ENCODE results near the gene CCL13. TPM values are rescaled to one million over a fixed set of nuclear protein-coding genes. Genes with fewer than 3 reads are reported as not detected.
"Not testable (repeated sequence)": the region's sequence is repeated elsewhere in the genome, so short reads cannot be mapped to it uniquely, and the experiment has no call there.

Gene CCL13
- total RNA-seq, 2 donors from 2014 or later = 0.90 to 1.3 TPM

DNA sequence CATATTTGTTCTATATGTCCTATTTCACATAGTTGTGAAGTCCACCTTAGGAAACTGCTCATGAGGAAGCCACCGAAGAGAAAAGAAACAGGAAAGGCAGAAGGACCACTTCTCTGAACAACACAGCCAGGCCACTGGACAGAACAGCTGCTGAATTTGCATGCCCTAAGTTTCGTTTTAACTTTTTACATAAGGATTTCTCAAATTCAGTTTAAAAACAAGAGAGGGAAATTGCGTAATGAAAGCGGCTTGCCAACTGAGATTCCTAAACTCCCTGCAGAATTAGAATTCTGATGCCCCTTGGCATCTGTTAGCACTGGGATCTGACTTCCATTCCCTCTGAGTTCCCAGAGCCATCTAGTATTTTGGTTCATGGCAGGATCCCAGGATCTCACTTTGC is 42.0 kb upstream of the CCL13 start:
- Histone ChIP-seq H3K4me3 (no peak overlapping the region), H3K9me3 (no peaks in the 10 kb centered on the region), H3K27ac (peak overlapping the region; percentile 53 to 55), H3K27me3 (no peaks in the 10 kb centered on the region), H3K36me3 (no peaks in the 10 kb centered on the region), H3K4me1 (peaks cover 0 to 40% of the 10 kb centered on the region in 2 donors)
- TF ChIP-seq, protein P1, sequence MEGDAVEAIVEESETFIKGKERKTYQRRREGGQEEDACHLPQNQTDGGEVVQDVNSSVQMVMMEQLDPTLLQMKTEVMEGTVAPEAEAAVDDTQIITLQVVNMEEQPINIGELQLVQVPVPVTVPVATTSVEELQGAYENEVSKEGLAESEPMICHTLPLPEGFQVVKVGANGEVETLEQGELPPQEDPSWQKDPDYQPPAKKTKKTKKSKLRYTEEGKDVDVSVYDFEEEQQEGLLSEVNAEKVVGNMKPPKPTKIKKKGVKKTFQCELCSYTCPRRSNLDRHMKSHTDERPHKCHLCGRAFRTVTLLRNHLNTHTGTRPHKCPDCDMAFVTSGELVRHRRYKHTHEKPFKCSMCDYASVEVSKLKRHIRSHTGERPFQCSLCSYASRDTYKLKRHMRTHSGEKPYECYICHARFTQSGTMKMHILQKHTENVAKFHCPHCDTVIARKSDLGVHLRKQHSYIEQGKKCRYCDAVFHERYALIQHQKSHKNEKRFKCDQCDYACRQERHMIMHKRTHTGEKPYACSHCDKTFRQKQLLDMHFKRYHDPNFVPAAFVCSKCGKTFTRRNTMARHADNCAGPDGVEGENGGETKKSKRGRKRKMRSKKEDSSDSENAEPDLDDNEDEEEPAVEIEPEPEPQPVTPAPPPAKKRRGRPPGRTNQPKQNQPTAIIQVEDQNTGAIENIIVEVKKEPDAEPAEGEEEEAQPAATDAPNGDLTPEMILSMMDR (IDR thresholded peaks at IDR 0.05) = no peak
- DNase-seq (ENCODE audit: low spot score) = peak; percentile 59

DNA sequence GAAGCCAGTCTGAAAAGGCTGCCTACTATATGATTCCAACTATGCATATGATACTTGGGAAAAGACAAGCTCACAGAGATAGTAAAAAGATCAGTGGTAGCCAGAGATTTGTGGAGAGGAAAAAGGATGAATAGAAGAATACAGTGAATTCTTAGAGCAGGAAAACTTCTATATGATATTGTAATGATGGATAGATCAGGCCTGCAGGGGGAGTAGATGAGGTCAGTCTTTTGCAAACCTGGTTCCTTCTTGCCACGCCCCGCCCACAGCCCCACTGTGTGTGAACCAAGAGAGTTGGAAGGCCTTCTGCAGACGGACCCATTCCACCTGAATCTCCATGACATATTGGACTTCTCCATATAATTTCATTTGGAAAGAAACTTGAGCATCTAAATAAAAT is 37.8 kb upstream of the CCL13 start:
- TF ChIP-seq, protein P1 (IDR thresholded peaks at IDR 0.05) = no peak

DNA sequence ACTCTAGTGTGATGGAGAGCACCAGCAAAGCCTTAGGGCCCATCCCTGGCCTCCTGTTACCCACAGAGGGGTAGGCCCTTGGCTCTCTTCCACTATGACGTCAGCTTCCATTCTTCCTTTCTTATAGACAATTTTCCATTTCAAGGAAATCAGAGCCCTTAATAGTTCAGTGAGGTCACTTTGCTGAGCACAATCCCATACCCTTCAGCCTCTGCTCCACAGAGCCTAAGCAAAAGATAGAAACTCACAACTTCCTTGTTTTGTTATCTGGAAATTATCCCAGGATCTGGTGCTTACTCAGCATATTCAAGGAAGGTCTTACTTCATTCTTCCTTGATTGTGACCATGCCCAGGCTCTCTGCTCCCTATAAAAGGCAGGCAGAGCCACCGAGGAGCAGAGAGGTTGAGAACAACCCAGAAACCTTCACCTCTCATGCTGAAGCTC is 37.2 kb upstream of the CCL13 start, which contains the start of gene CCL8:
CCL8 (plus strand) TSS at position 397 of the 445 bp plus-strand sequence. CDS start 67 bp downstream, outside the sequence.
- TF ChIP-seq, protein P1 (IDR thresholded peaks at IDR 0.05) = no peak
- H3K4me3 ChIP-seq = no peak within 1 kb of the TSS
- H3K36me3 ChIP-seq = no peaks in the 10 kb centered on the region
- peak within 1 kb of the TSS; percentile 31 to 41 for H3K27ac ChIP-seq
- no peak for DNase-seq (ENCODE audit: low spot score)
- H3K4me1 ChIP-seq = peaks cover 0 to 16% of the 10 kb centered on the region in 2 donors
- H3K9me3 ChIP-seq = peaks cover 0 to 6% of the 10 kb centered on the region in 2 donors
- H3K27me3 ChIP-seq = no peaks in the 10 kb centered on the region

More for the DNA sequence above, 37.8 kb upstream of the CCL13 start:
- DNase-seq (ENCODE audit: low spot score) = no peak
- Histone ChIP-seq H3K27ac (no peak overlapping the region), H3K36me3 (no peaks in the 10 kb centered on the region), H3K4me3 (no peak overlapping the region), H3K9me3 (no peaks in the 10 kb centered on the region), H3K4me1 (peaks cover 0 to 22% of the 10 kb centered on the region in 2 donors), H3K27me3 (no peaks in the 10 kb centered on the region)

DNA sequence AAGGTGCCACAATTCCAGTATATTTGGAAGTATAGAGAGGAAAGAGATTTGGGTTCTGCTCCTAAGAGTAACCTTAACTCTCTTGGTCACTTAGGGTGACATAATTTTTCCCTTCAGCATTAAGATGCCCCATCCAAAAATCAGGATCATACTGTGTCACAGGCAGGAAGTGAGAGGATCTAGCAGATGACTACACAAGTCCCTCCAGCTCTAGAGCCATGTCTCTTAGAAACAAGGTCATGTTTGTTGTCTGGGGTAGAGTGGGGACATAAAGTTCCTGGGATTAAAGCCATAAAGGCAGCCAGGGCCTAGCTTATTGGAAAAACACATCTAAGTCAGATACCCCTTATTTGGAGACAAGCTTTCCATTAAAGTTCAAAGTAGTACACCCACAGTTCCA is 34.3 kb upstream of the CCL13 start:
- H3K4me1 ChIP-seq = peaks cover 0 to 5% of the 10 kb centered on the region in 2 donors
- H3K9me3 ChIP-seq = peaks cover 0 to 18% of the 10 kb centered on the region in 2 donors
- no peak overlapping the region for H3K4me3 ChIP-seq
- H3K36me3 ChIP-seq = no peaks in the 10 kb centered on the region
- peak overlapping the region; percentile 8 to 61 for H3K27ac ChIP-seq
- no peak for DNase-seq (ENCODE audit: low spot score)
- no peaks in the 10 kb centered on the region for H3K27me3 ChIP-seq
- TF ChIP-seq, protein P1 (IDR thresholded peaks at IDR 0.05) = no peak

DNA sequence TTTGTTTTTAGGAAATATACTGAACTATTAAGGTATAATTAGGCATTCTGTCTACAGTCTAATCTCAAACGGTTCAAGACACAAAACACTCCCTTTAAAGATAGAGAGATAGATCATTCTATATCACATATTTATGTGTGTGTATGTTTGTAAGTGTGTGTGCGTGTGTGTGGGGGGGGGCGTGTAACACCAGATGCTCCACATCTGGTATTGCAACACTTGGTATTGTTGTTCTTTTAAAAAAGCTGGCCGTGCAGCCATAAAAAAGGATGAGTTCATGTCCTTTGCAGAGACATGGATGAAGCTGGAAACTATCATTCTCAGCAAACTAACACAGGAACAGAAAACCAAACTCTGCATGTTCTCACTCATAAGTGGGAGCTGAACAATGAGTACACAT is 28.7 kb upstream of the CCL13 start:
- H3K4me3 ChIP-seq; DNase-seq (ENCODE audit: low spot score); H3K36me3 ChIP-seq; H3K27me3 ChIP-seq; H3K27ac ChIP-seq; H3K4me1 ChIP-seq: not testable (repeated sequence)
- peaks cover 0 to 18% of the 10 kb centered on the region in 2 donors for H3K9me3 ChIP-seq

DNA sequence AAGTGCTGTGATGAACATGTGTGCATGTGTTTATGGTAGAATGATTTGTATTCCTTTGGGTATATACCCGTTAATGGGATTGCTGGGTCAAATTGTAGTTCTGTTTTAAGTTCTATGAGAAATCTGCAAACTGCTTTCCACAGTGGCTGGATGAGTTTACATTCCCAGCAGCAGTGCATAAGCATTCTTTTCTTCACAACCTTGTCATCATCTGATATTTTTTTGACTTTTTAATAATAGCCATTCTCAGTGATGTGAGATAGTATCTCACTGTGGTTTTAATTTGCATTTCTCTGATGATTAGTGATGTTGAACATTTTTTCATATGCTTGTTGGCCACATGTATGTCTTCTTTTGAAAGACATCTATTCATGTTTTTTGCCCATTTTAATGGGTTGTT is 18.6 kb upstream of the CCL13 start:
- Histone ChIP-seq H3K9me3 (no peaks in the 10 kb centered on the region), H3K36me3 (no peaks in the 10 kb centered on the region), H3K4me1 (no peaks in the 10 kb centered on the region), H3K27me3 (no peaks in the 10 kb centered on the region), H3K4me3 (no peak overlapping the region), H3K27ac (no peak overlapping the region)
- TF ChIP-seq, protein P1 (IDR thresholded peaks at IDR 0.05) = no peak
- DNase-seq (ENCODE audit: low spot score) = no peak
